ENCODE measurements around the gene UNC5A. TPM values are rescaled to one million over a fixed set of nuclear protein-coding genes. Genes with fewer than 3 reads are reported as not detected.

UNC5A gene
- total RNA-seq, 1 experiment from 2014 or later, result 0.13 TPM

DNA sequence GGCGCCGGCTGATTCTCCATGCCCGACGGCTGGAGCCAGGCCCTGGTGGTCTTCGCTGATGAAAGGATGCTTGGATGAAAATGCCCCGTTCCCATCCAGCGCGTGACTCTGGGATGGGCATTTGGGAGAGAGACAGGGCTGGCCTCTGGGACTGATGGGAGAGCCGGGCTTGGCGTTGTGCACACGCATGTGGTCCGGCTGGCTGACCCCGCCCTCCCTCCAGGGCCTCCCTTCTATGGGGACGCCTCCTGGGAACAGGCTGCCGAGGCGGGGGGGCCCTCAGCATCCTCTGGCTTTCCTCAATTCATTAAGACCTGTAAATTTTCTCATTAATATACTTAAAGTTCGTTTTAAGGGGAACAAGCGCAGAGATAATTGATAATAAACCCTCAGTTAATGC, 36.8 kb downstream of the UNC5A start:
- no peaks in the 10 kb centered on the region for H3K27me3 ChIP-seq (ENCODE audit: control insufficient read depth, insufficient read depth, low read length)
- H3K36me3 ChIP-seq (ENCODE audit: control insufficient read depth, insufficient read depth, low read length), result no peaks in the 10 kb centered on the region
- H3K4me1 ChIP-seq (ENCODE audit: control insufficient read depth, insufficient read depth, low read length), result no peaks in the 10 kb centered on the region
- ChIA-PET CTCF (no interaction called here), POLR2A (no interaction called here)
- intact Hi-C loops (cut with micrococcal nuclease; ENCODE audit: unreplicated experiment), result no loop called here
- BruUV-seq (replicated peaks), result no TSS peak
- no peak overlapping the region for H3K27ac ChIP-seq (ENCODE audit: low read length)
- no peaks in the 10 kb centered on the region for H3K9me3 ChIP-seq (ENCODE audit: control insufficient read depth, insufficient read depth, low read depth, low read length)
- no peak overlapping the region for H3K4me3 ChIP-seq (ENCODE audit: low read depth in 2 of 2, low read length in 2 of 2)
- no peak for TF ChIP-seq TCF7L2 (IDR thresholded peaks at IDR 0.05; ENCODE audit: low read depth, low read length)
- no peak for TF ChIP-seq CTCF (IDR thresholded peaks at IDR 0.05)
- TF ChIP-seq, protein P1, sequence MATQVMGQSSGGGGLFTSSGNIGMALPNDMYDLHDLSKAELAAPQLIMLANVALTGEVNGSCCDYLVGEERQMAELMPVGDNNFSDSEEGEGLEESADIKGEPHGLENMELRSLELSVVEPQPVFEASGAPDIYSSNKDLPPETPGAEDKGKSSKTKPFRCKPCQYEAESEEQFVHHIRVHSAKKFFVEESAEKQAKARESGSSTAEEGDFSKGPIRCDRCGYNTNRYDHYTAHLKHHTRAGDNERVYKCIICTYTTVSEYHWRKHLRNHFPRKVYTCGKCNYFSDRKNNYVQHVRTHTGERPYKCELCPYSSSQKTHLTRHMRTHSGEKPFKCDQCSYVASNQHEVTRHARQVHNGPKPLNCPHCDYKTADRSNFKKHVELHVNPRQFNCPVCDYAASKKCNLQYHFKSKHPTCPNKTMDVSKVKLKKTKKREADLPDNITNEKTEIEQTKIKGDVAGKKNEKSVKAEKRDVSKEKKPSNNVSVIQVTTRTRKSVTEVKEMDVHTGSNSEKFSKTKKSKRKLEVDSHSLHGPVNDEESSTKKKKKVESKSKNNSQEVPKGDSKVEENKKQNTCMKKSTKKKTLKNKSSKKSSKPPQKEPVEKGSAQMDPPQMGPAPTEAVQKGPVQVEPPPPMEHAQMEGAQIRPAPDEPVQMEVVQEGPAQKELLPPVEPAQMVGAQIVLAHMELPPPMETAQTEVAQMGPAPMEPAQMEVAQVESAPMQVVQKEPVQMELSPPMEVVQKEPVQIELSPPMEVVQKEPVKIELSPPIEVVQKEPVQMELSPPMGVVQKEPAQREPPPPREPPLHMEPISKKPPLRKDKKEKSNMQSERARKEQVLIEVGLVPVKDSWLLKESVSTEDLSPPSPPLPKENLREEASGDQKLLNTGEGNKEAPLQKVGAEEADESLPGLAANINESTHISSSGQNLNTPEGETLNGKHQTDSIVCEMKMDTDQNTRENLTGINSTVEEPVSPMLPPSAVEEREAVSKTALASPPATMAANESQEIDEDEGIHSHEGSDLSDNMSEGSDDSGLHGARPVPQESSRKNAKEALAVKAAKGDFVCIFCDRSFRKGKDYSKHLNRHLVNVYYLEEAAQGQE (IDR thresholded peaks at IDR 0.05; ENCODE audit: insufficient read depth in 1 of 2, low read depth in 2 of 2, low read length in 1 of 2), result no peak
- no peak for TF ChIP-seq POLR2AphosphoS5 (IDR thresholded peaks at IDR 0.05; ENCODE audit: low read depth, low read length)
- no peak for TF ChIP-seq SIN3A (IDR thresholded peaks at IDR 0.05; ENCODE audit: borderline replicate concordance, insufficient read depth, low read depth, low read length)
- ATAC-seq (no peak), DNase-seq (ENCODE audit: low read depth, low spot score) (no peak)
- in situ Hi-C loops (cut with HindIII; ENCODE audit: low pct_unique_long_range_greater_than_20kb, low sequenced_read_pairs), result no loop called here

DNA sequence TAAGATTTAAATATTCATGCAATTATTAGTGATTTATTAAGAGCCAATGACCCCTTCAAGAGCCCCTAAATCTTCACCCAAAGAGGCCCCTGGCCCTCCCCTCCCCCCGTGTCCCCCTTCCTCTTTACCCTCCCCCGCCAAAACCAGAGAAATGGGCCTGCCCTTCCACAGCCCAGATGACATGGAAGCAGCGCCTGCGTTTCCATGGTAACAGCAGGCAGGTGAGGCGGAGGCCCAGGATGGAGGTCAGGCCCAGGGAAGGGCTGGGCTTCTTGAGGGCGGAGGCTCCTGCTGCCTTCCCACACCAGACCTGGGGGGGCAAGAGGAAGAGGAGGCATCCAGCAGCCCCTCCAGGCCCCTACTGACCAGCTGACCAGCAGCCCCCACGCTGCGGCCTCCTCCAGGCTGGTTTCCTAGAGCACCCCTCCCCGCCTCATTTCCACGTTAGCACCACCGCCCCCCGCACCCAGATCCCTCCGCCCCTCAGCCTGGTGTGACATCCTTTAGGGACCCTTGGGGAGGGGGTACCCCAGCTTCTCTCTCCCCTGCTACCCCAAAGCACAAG, 37.4 kb downstream of the UNC5A start:
- in situ Hi-C loops (cut with HindIII; ENCODE audit: low pct_unique_long_range_greater_than_20kb, low sequenced_read_pairs) (no loop called here), intact Hi-C loops (cut with micrococcal nuclease; ENCODE audit: unreplicated experiment) (no loop called here)
- Histone ChIP-seq H3K27me3 (ENCODE audit: control insufficient read depth, insufficient read depth, low read length) (no peaks in the 10 kb centered on the region), H3K4me1 (ENCODE audit: control insufficient read depth, insufficient read depth, low read length) (no peaks in the 10 kb centered on the region), H3K4me3 (ENCODE audit: low read depth in 2 of 2, low read length in 2 of 2) (no peak overlapping the region), H3K36me3 (ENCODE audit: control insufficient read depth, insufficient read depth, low read length) (no peaks in the 10 kb centered on the region), H3K27ac (ENCODE audit: low read length) (no peak overlapping the region), H3K9me3 (ENCODE audit: control insufficient read depth, insufficient read depth, low read depth, low read length) (no peaks in the 10 kb centered on the region)
- DNase-seq (ENCODE audit: low read depth, low spot score), result no peak
- ChIA-PET POLR2A (no interaction called here), CTCF (no interaction called here)
- ATAC-seq, result no peak
- TF ChIP-seq SIN3A (IDR thresholded peaks at IDR 0.05; ENCODE audit: borderline replicate concordance, insufficient read depth, low read depth, low read length) (no peak), CTCF (IDR thresholded peaks at IDR 0.05) (no peak), POLR2AphosphoS5 (IDR thresholded peaks at IDR 0.05; ENCODE audit: low read depth, low read length) (no peak), TCF7L2 (IDR thresholded peaks at IDR 0.05; ENCODE audit: low read depth, low read length) (no peak)
- TF ChIP-seq, protein P1 (IDR thresholded peaks at IDR 0.05; ENCODE audit: insufficient read depth in 1 of 2, low read depth in 2 of 2, low read length in 1 of 2), result no peak
- BruUV-seq (replicated peaks), result no TSS peak
